Hematopoietic multipotent progenitor cell treated with erythropoietin and hydrocortisone succinate and interleukin-3 and kit ligand, for 4 days (in vitro differentiated cells): Measurements from ENCODE around the gene MAPK8.
"Not testable (repeated sequence)": the region's sequence is repeated elsewhere in the genome, so short reads cannot be mapped to it uniquely, and the experiment has no call there.

Experiments used
- DNase-seq: peaks from one replicate; pipeline ENCODE4 v3.0.0-alpha.2; 2015

Gene MAPK8

GRCh38 chr10:48306265-48306869 is at the start of gene MAPK8:
Gene MAPK8 (plus strand): TSS chr10:48306677. CDS start chr10:48401661, 94,984 bp downstream.
- peak; percentile 97 for DNase-seq

GRCh38 chr10:48257407-48257961 is 49.0 kb upstream of the MAPK8 start:
- no peak for DNase-seq

- no peak for DNase-seq
Observed at GRCh38 chr10:48258105-48258504, 48.4 kb upstream of the MAPK8 start.

GRCh38 chr10:48266528-48266927 is 39.9 kb upstream of the MAPK8 start:
- no peak for DNase-seq

GRCh38 chr10:48271047-48271730 is 35.3 kb upstream of the MAPK8 start:
- DNase-seq = peak; percentile 27

GRCh38 chr10:48272682-48273081 is 33.8 kb upstream of the MAPK8 start:
- DNase-seq = no peak

- DNase-seq = no peak
Observed at GRCh38 chr10:48273741-48274140, 32.7 kb upstream of the MAPK8 start.

- DNase-seq = no peak
Observed at GRCh38 chr10:48274636-48275035, 31.8 kb upstream of the MAPK8 start, which contains the start of gene FRMPD2. Gene FRMPD2 (minus strand): TSS chr10:48274696. CDS start chr10:48274567, 129 bp downstream.

- no peak for DNase-seq
Observed at GRCh38 chr10:48277093-48277492, 29.4 kb upstream of the MAPK8 start.

GRCh38 chr10:48279081-48279751 is 27.3 kb upstream of the MAPK8 start:
- no peak for DNase-seq

- not testable (repeated sequence) for DNase-seq
Observed at GRCh38 chr10:48281697-48282096, 24.8 kb upstream of the MAPK8 start.

GRCh38 chr10:48282829-48283228 is 23.6 kb upstream of the MAPK8 start:
- no peak for DNase-seq

- DNase-seq = peak; percentile 7
Observed at GRCh38 chr10:48284002-48284546, 22.4 kb upstream of the MAPK8 start.

- no peak for DNase-seq
Observed at GRCh38 chr10:48284811-48285210, 21.7 kb upstream of the MAPK8 start.

- no peak for DNase-seq
Observed at GRCh38 chr10:48285710-48286109, 20.8 kb upstream of the MAPK8 start.

- no peak for DNase-seq
Observed at GRCh38 chr10:48286356-48286755, 20.1 kb upstream of the MAPK8 start.

- DNase-seq = peak; percentile 17
Observed at GRCh38 chr10:48287417-48288391, 18.8 kb upstream of the MAPK8 start.

- no peak for DNase-seq
Observed at GRCh38 chr10:48288661-48289060, 17.8 kb upstream of the MAPK8 start.

- DNase-seq = peak; percentile 67
Observed at GRCh38 chr10:48289501-48290238, 16.8 kb upstream of the MAPK8 start.

GRCh38 chr10:48290286-48290685 is 16.2 kb upstream of the MAPK8 start:
- no peak for DNase-seq

GRCh38 chr10:48291190-48291589 is 15.3 kb upstream of the MAPK8 start:
- DNase-seq = no peak
